Activated naive CD8-positive, alpha-beta T cell treated with anti-CD3 and anti-CD28 coated beads, Interleukin-2, amount 50 U/mL, for 24 hours (primary cell): ENCODE results near the gene NIN.
A peak's percentile ranks its signal among the peaks of the same experiment; 100 is the strongest.

Source experiments
- ATAC-seq: fragments of 150-1000 bp; cut with Tn5 transposase; one replicate; pipeline ENCODE4 v1.10.0; 2021
- DNase-seq: peaks from one replicate; pipeline ENCODE4 v3.0.0; 2021
- H3K27ac Mint-ChIP-seq: one replicate; pipeline ENCODE4 v1.8.0; 2021; ENCODE audit warnings: mild to moderate bottlenecking, mixed read lengths
- H3K27me3 Mint-ChIP-seq: one replicate; pipeline ENCODE4 v1.8.0; 2021; ENCODE audit warnings: mixed read lengths
- H3K36me3 Mint-ChIP-seq: one replicate; pipeline ENCODE4 v1.8.0; 2021; ENCODE audit warnings: low read depth, mixed read lengths
- H3K4me1 Mint-ChIP-seq: one replicate; pipeline ENCODE4 v1.8.0; 2021; ENCODE audit warnings: mixed read lengths
- H3K4me3 Mint-ChIP-seq: one replicate; pipeline ENCODE4 v1.8.0; 2021; ENCODE audit warnings: mild to moderate bottlenecking, moderate library complexity, mixed read lengths
- H3K9me3 Mint-ChIP-seq: one replicate; pipeline ENCODE4 v1.8.0; 2021; ENCODE audit warnings: mixed read lengths

NIN gene

GRCh38 chr14:50759800-50760543 lies 71.0 kb downstream of the NIN start:
- Mint-ChIP-seq H3K4me1 (peaks cover 34% of the 10 kb centered on the region), H3K27me3 (no peaks in the 10 kb centered on the region), H3K27ac (no peak overlapping the region), H3K36me3 (peaks cover 50% of the 10 kb centered on the region), H3K9me3 (no peaks in the 10 kb centered on the region), H3K4me3 (no peak overlapping the region)
- no peak for ATAC-seq
- no peak for DNase-seq

GRCh38 chr14:50758945-50759344 lies 72.0 kb downstream of the NIN start:
- ATAC-seq (no peak), DNase-seq (no peak)
- peaks cover 43% of the 10 kb centered on the region for H3K36me3 Mint-ChIP-seq
- H3K4me3 Mint-ChIP-seq = no peak overlapping the region
- H3K4me1 Mint-ChIP-seq = peaks cover 34% of the 10 kb centered on the region
- H3K27me3 Mint-ChIP-seq = no peaks in the 10 kb centered on the region
- no peaks in the 10 kb centered on the region for H3K9me3 Mint-ChIP-seq
- no peak overlapping the region for H3K27ac Mint-ChIP-seq

- ATAC-seq (no peak), DNase-seq (no peak)
- Mint-ChIP-seq H3K36me3 (peaks cover 41% of the 10 kb centered on the region), H3K9me3 (no peaks in the 10 kb centered on the region), H3K27ac (no peak overlapping the region), H3K27me3 (no peaks in the 10 kb centered on the region), H3K4me1 (peaks cover 29% of the 10 kb centered on the region), H3K4me3 (no peak overlapping the region)
Measured at GRCh38 chr14:50758305-50758704, 72.7 kb downstream of the NIN start.

GRCh38 chr14:50757702-50758101 lies 73.3 kb downstream of the NIN start:
- no peaks in the 10 kb centered on the region for H3K27me3 Mint-ChIP-seq

GRCh38 chr14:50756300-50756699 lies 74.7 kb downstream of the NIN start:
- ATAC-seq (no peak), DNase-seq (no peak)
- Mint-ChIP-seq H3K36me3 (peaks cover 40% of the 10 kb centered on the region), H3K4me1 (peaks cover 9% of the 10 kb centered on the region), H3K4me3 (no peak overlapping the region), H3K27me3 (no peaks in the 10 kb centered on the region), H3K27ac (no peak overlapping the region), H3K9me3 (no peaks in the 10 kb centered on the region)

More at GRCh38 chr14:50757702-50758101, 73.3 kb downstream of the NIN start:
- Mint-ChIP-seq H3K9me3 (no peaks in the 10 kb centered on the region), H3K4me3 (no peak overlapping the region), H3K36me3 (peaks cover 42% of the 10 kb centered on the region), H3K27ac (no peak overlapping the region), H3K4me1 (peaks cover 23% of the 10 kb centered on the region)
- ATAC-seq (no peak), DNase-seq (no peak)

- DNase-seq = no peak
- no peaks in the 10 kb centered on the region for H3K9me3 Mint-ChIP-seq
- no peak for ATAC-seq
Measured at GRCh38 chr14:50750323-50750722, 80.6 kb downstream of the NIN start.

GRCh38 chr14:50745401-50746058 lies 85.4 kb downstream of the NIN start:
- peaks cover 57% of the 10 kb centered on the region for H3K36me3 Mint-ChIP-seq
- peaks cover 23% of the 10 kb centered on the region for H3K4me1 Mint-ChIP-seq
- H3K27me3 Mint-ChIP-seq = no peaks in the 10 kb centered on the region
- H3K4me3 Mint-ChIP-seq = no peak overlapping the region
- ATAC-seq = no peak
- no peak overlapping the region for H3K27ac Mint-ChIP-seq
- no peak for DNase-seq
- no peaks in the 10 kb centered on the region for H3K9me3 Mint-ChIP-seq

More at GRCh38 chr14:50750323-50750722, 80.6 kb downstream of the NIN start:
- H3K4me1 Mint-ChIP-seq = peaks cover 8% of the 10 kb centered on the region
- no peaks in the 10 kb centered on the region for H3K27me3 Mint-ChIP-seq
- H3K27ac Mint-ChIP-seq = no peak overlapping the region
- peaks cover 64% of the 10 kb centered on the region for H3K36me3 Mint-ChIP-seq
- no peak overlapping the region for H3K4me3 Mint-ChIP-seq

- no peak overlapping the region for H3K4me3 Mint-ChIP-seq
- H3K4me1 Mint-ChIP-seq = peaks cover 36% of the 10 kb centered on the region
- DNase-seq (no peak), ATAC-seq (no peak)
- H3K27me3 Mint-ChIP-seq = no peaks in the 10 kb centered on the region
- no peak overlapping the region for H3K27ac Mint-ChIP-seq
- H3K9me3 Mint-ChIP-seq = no peaks in the 10 kb centered on the region
- H3K36me3 Mint-ChIP-seq = peaks cover 53% of the 10 kb centered on the region
Measured at GRCh38 chr14:50744231-50744630, 86.7 kb downstream of the NIN start.

- no peak for ATAC-seq
- Mint-ChIP-seq H3K27me3 (no peaks in the 10 kb centered on the region), H3K36me3 (peaks cover 49% of the 10 kb centered on the region), H3K27ac (peak overlapping the region; percentile 55), H3K9me3 (no peaks in the 10 kb centered on the region), H3K4me1 (peaks cover 43% of the 10 kb centered on the region), H3K4me3 (no peak overlapping the region)
- DNase-seq = no peak
Measured at GRCh38 chr14:50741567-50741966, 89.4 kb downstream of the NIN start.

- no peak for ATAC-seq
Measured at GRCh38 chr14:50740856-50741255, 90.1 kb downstream of the NIN start.

GRCh38 chr14:50739186-50739585 lies 91.8 kb downstream of the NIN start:
- Mint-ChIP-seq H3K27me3 (no peaks in the 10 kb centered on the region), H3K4me3 (no peak overlapping the region), H3K36me3 (peaks cover 53% of the 10 kb centered on the region), H3K27ac (peak overlapping the region; percentile 56), H3K9me3 (no peaks in the 10 kb centered on the region), H3K4me1 (peaks cover 47% of the 10 kb centered on the region)
- ATAC-seq = no peak
- no peak for DNase-seq

More at GRCh38 chr14:50740856-50741255, 90.1 kb downstream of the NIN start:
- no peak for DNase-seq
- H3K27me3 Mint-ChIP-seq = no peaks in the 10 kb centered on the region
- peaks cover 47% of the 10 kb centered on the region for H3K4me1 Mint-ChIP-seq
- no peak overlapping the region for H3K4me3 Mint-ChIP-seq
- H3K36me3 Mint-ChIP-seq = peaks cover 43% of the 10 kb centered on the region
- no peaks in the 10 kb centered on the region for H3K9me3 Mint-ChIP-seq
- H3K27ac Mint-ChIP-seq = peak overlapping the region; percentile 76

- Mint-ChIP-seq H3K4me3 (no peak overlapping the region), H3K4me1 (peaks cover 47% of the 10 kb centered on the region), H3K9me3 (no peaks in the 10 kb centered on the region), H3K27me3 (no peaks in the 10 kb centered on the region), H3K27ac (peak overlapping the region; percentile 33), H3K36me3 (peaks cover 53% of the 10 kb centered on the region)
- DNase-seq = peak; percentile 39
- ATAC-seq = peak; percentile 99
Measured at GRCh38 chr14:50736932-50737419, 94.0 kb downstream of the NIN start.

GRCh38 chr14:50734950-50735695 lies 95.8 kb downstream of the NIN start:
- no peaks in the 10 kb centered on the region for H3K27me3 Mint-ChIP-seq
- H3K27ac Mint-ChIP-seq = no peak overlapping the region
- ATAC-seq = no peak
- H3K36me3 Mint-ChIP-seq = peaks cover 54% of the 10 kb centered on the region
- H3K4me3 Mint-ChIP-seq = no peak overlapping the region
- peaks cover 29% of the 10 kb centered on the region for H3K4me1 Mint-ChIP-seq
- H3K9me3 Mint-ChIP-seq = no peaks in the 10 kb centered on the region
- DNase-seq = no peak

- DNase-seq (no peak), ATAC-seq (no peak)
- Mint-ChIP-seq H3K9me3 (no peaks in the 10 kb centered on the region), H3K4me3 (no peak overlapping the region), H3K4me1 (peaks cover 18% of the 10 kb centered on the region), H3K36me3 (peaks cover 62% of the 10 kb centered on the region), H3K27me3 (no peaks in the 10 kb centered on the region), H3K27ac (no peak overlapping the region)
Measured at GRCh38 chr14:50733494-50733893, 97.5 kb downstream of the NIN start.
